CD4-positive, alpha-beta T cell treated with Interleukin-15 for 4 hours (primary cell): ENCODE results near the gene LHX5.

Source experiments
- DNase-seq: peaks from one replicate; pipeline ENCODE4 v3.0.0-alpha.2; 2020; ENCODE audit warnings: low spot score

LHX5 gene

DNA sequence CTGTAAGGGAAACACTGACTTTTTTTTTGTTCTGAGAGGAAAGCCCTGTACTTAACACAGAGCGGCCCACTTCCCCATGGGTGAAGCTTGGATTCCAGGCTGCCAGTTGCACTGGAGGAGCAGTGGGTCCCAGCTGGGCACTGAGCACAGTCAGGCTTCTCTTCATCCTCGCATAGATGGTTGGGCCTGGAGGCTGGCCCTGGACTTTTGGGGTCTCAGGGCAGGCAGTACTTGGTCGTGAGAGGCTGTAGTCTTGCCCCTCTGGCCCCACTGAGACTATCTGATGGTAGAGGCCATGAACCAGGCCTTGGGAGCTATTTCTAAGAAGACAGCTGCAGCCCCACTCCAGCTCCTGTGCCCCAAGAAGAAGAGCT is 6.2 kb upstream of the LHX5 start:
- DNase-seq, result no peak

DNA sequence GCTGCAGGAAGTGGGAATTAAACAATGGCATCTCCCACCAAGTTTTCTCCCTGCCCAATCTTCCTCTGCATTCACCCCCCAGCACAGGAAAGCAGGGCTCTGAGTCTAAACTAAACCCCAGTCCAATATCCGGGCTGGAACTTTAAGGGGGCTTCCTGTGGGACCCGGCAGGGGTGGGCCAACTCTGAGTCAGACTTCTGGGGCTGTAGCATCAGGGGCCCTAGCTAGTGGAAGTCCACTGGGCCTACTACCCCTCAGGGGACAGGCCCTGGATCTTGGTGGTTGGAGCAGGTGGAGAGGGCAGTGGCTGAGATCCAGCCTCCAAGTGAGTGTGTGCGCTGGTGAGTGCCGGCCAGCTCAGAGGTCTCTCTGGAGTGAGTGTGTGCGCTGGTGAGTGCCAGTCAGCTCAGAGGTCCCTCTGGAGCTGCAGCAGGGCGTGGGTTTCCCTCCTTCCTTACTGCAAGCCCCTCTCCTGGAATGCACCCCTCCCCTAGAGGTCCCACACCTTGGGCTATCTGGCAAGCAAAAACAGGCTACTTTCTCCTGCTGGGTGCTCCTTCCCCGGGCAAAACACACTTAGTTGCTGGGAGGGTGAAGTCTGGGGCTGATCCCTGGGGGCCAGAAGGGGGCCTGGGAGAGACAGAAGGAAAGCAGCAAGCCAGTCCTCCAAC is 5.6 kb upstream of the LHX5 start:
- no peak for DNase-seq

DNA sequence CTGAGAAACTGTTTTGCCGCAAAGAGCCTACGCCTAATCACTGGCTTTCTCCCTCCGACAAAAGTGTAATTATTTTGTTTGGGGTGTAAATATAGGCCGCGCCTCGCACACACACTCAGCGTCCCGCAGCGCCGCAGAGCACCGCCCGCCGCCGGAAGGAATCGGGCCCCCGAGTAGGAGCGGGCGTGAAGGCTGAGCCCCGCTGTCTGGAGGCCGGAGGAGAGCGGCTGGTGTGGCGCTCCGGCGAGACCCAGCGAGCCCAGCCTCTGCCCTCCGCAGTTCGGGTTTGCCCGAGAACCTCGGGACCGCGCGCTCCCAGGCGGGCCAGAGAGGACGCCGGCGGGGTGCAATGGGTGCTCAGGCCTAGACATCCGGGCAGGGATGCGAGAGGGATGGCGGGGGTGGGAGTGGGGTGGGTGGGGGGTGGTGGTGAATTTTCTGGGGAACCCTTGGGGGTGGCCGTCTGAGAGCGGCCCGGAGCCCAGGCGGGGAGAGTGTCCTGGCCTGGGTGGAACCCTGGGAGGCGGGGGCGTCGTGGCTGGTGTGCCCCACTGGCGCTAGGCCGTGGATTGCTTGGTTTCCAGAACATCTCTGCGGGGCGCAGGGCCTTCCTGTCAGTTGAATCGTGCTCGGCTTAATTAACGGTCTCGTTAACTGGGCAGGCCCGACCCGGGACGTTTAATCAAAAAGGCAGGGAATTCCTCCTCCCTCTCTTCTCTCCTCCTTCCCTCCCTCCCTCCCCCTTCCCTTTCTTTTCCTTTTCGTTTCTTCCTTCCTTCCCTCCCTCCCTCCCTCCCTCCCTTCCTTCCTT is 4.7 kb upstream of the LHX5 start:
- DNase-seq, result no peak

DNA sequence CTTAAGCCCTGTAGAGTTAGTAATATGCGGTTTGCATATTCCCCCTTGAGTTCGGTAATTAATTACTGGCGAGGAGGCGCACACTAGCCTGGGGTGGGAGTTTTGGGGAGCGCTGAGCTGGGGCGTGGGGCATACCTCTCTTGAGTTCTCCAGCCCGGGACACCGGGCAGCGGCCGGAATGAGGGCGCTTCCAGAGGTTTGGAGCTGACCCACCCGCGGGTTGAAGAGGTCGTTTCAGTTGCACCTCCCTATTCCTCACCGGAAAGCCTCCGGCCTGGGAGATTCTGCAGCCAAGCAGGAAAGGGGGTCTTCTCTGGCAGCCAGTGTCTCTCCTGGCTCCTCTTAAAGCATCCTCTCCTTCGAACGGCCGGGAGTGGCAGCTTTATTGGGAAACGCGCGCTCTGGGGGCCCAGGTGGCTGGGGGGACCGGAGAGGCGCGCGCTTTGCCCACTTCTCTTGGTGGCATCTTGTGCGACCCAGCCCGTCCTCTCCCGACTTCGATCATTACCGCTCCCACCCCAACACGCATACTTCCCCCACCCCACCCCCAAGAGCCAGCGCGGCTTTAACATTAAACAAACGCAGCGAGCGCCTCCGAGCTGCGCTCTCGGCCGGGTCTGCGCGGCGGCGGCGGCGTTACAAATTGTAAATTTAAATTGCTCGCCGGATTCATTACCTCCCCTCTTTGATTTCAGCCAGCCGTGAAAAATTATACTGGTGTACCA is 3.9 kb upstream of the LHX5 start:
- DNase-seq, result no peak

DNA sequence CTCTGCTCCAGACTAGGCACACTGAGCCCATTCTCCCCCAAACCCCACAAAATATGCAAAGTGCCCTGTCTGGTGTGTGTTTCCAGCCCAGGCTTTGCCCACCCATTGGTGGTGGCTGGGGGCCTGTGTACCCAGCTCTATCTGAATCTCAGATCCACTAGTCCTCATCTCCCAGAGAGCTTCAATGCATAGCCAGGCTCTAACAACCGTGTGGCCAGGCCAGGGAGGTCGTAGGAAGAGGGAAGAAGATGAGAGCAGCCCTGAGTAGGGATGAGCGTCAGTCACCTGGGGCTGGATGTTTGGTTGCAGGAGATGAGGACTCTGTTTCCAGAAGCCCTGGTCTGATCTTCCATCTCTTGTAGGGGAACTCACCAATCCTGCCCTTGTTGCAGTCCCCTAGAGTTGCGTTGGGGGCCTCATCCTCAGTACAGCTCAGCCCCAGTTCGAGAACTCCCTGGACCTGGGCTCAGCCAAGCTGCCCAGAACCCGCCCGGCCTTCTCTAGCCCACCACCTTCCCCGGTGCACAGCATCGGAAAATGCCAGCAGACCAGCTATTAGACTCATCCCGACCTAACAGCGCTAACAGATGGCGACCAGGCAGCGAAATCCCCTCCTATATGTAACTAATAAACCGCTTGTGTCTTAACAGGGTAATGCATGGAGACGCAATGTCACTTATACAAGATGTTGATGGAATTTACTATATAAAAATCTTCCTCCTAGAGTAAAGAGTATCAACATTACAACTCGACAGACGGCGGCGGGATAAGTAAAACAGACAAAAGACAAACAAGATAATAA is 3.2 kb upstream of the LHX5 start:
- no peak for DNase-seq

DNA sequence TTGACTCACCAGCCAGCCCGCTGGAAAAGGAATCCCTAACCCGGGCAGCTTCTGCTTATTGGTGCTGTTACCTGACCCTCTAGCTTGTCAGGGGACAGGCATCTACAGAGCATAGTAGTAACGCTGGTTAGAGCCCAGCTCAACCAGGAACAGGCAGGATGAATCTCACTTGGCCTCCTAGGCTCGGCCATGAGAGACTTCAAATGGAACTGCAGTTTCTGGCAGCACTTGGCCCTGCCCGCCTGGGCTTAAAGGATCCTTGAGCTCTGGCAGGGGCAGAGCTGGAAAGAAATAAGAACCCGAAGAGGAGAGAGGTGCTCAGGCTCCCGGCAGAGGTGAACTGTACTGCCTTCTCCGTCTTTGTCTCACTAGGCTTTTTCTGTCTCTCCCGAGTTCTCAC is 2.3 kb upstream of the LHX5 start:
- DNase-seq, result no peak

DNA sequence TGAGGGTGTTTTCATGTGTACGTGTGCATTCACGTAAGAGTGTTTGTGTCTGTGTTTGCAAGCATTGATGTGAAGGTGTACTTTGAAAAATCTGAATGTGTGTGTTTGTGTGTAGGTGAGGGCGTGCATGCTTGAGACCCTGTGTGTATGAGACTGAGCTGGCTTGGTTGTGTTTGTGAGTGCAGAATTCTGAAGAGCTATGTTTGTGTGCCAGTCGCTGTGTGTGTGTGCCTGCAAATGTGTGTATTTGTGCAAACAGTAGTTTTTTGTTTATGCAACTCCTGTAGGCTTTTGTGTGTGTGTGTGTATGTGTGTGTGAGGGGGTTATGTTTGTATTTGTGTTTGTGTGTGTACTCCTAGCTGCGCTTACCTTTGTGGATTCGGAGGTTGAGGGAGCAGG is 1.7 kb upstream of the LHX5 start:
- DNase-seq, result no peak

DNA sequence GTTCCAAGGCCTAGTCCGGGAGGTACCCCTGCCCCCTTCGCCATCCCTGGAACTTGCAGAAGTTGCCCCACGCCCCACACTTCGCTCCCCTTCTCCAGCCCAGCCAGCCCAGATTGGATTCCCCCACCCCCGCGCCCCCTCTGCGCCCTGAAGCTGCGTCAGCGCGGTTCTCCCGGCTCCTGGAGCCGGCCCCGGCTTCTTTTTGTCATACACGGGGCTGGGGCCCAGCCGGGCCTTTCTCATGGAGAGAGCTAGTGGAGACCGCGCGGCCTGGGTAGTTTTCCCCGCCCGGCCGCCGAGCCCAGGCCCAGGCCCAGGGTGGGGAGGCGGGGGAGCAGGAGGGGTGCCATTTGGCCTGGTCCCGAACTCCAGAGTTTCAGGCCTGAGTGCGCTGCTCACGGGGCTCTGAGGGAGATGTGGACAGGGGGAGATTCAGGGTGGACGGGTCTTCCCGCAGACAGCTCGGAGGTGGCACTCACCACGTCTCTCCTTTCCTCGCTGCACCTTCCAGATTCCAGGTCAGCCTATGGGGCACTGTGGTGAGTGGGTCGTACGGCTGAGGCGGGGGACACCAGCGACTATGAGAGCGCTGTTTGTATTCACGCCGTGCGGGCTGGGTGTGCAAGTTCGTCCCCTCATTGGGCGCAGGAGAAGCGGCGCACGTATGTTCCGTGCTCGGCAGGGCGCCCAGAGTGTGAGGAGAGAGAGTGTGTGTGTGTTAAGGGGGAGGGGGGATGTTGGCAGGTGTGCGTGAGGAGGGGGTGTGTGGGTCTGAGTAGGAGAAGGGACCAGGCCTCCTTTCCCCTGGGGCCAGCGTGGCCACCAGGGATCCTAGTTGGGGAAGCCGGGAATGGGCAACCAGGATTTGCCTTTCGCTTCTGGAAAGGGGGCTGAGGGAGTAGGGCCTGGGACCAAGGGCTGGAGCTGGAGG is 785 bp upstream of the LHX5 start:
- no peak for DNase-seq

DNA sequence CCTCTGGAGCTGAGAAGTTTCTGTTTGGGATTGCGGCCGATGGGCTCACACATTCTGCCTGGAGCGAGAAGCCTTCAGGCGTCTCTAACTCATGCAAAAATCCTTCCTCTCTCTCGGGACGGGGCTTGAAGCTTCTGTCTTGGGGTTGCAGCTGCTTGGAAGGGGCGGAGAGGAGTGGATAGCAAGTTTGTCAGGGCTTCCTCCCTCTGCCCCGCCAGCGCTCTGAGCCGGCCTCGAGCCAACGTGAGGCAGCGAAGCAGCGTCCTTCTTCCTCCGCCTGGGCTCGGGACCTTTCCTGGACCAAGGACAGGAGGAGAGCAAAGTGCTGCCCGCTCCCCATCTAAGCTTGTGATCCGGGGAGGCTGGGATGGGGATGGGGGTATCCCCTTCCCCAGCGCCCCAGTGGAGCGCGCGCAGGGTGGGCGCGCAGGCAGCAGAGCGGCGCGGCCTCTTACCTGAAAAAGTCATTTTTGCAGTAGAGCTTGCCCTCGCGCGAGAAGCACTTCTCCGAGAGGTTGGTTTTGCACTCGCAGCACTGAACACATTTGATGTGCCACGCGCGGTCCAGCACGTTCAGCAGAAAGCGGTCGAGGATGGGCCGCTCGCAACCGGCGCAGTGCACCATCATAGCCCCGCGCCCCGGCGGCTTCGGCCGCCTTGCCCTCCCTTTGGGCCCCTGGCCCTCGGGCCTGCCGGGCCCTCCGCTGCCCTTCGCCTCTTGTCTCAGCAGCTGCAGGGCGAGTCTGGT is 626 bp downstream of the LHX5 start:
- no peak for DNase-seq

DNA sequence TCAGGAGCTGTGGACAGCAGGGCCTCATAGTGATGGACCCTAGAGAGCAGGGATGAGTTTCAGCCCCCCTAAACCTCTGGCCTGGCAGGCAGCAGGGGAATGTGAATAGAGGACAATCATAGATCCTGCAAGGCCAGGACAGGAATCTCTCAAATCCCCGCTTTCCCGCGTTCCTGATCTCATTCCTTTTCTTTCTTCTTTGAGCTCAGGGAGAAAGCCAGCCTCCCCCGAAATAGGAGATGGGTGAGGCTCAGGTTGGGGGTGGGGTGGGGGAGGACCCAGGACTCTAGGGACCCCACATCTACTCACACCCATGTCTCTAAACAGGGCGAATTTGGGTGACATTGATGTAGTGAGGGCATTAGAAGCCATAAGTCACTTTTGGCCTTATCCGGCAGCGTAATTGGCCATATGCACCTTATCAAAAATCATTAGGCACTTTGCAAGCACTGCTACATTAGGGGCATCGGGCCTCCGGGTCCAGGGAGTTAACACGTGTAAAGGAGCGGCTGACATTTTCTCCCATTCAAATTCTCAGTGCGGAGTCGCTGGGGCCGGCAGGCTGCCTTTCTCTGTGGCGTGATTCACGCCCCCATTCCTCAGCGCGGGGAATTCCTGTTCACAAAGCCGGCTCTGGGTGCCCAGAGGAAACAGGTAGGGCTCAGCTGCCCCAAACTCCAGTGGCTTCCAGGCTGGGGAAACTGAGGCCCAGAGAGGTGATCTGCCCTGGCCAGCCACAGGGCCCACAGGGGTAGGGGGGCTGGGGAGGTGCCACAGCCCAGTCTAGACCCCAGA is 1.5 kb downstream of the LHX5 start:
- DNase-seq, result no peak

DNA sequence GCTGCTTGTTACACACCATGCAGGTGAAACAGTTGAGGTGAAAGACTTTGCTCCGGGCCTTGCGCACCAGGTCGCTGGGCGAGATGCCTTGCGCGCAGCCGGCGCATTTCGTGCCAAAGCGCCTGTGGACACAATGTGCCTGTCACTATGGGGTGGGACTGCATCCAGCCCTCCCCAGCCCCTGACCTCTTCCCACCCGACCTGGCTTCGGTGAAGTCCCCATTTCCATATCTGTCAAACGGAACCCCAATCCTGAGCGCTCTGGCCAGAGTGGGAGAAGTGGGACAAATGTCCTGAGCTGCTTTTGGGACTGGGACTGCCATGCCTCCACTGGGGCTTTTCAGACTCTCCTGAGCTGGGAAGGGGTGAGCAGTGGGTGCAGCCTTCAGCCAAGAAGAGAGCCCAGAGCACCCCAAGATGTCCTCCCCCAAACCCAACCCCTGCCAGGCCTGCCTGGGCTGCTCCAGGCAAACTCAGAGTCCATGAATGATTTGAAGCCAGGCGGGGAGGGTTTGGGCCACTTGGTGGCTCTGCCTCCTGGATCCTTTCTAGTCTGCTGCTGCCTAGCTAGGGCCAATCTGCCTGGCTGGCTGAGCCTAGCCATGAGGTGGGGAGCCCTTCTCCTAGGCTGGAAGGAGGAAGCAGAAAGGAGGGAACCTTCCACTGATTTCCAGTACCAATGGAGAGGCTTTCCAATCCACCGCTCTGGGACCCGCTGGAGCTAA is 2.3 kb downstream of the LHX5 start:
- no peak for DNase-seq

DNA sequence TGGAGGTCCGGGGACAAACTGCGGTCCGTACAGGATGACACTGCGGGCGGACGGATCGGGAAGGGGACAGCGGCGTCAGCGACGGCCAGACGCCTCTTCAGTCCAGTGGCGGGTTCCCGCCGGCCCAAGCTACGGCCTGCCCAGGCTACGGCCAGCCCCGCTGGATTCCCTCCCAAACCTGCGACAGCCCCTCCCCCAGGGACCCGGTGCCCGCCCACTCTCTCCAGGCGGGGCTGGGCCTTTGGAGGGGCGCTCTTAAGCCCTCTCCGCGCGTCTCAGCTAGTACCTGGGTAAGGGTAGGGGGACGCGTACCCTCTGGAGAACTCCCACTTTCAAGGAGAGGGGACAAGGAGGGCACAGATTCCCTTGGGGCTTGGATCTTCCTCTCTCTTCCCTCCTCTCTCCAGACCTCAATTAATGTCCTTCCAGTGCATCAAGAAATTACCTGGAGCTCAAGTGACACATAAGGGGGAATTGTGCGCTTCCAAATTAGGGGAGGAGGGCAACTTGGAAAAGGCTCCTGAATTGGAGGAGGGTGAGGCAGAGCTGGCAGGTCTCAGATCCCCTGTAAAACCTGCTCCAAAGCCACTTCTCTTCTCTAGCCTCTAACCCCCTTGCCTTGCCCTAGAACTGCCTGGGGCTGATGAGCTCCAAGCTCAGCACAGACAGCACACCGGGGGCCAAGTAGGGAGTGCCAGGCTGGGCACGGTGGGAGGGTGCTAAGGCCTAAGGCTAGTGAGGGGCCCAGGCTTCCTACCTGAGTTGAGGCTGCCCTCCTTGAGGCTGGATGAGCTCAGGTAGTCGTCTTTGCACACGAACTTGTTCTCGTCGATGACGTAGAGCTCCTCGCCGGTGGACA is 3.1 kb downstream of the LHX5 start:
- no peak for DNase-seq

DNA sequence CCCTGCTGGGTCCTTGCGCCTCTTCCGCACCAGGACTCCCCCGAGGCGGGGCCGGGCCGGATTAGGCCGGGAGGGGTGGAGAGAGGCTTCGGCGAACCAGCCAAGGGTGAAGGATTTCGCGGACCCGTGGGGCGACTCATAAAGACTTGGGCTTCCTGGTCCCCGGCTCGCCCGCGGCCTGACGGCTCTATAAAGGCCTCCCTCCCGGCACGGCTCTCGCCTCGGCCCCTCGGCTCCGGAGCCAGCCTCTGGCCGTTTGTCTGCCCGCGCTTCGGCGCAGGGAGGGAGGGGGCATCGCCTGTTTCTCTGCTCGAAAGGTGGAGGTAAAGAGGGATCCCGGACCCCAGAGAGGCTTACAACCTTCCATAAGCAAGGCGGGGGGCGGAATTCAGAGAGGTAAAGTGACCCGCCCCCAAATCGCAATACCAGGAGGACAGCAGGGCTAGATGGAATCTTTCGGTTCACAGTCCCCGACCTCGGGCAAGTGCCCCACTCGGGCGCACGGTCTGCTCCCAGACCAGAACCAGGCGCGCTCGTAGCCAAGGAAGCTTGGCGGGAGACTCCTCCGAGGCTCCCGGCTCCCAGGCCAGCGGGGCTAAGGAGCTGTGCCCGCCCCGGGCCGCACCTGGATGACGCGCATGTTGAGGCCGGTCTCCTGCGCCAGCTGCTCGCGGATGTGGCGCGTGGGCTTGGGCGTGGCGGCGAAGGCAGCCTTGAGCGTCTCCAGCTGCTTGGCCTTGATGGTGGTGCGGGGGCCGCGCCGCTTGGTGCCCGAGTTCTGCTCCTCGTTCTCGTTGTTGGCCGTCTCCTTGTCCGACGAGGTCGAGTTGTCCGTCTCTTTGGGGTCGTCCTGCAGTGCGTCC is 3.9 kb downstream of the LHX5 start:
- no peak for DNase-seq

DNA sequence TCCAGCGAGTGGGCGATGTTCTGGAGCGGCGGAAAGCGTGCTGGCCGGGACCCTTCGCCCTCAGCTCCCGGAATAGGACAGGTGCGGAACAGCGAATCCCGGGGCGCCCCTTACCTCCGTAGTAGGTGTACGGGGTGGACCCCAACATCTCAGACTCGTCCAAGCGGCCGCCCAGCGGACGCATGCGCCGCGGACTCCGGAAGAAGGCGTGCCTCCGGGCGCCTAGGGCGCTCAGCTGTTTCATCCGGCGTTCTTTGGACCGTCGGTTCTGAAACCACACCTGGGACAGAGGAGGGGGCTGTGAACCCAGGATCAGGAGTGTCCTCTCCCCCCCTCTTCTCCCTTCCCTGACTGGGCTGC is 4.5 kb downstream of the LHX5 start:
- DNase-seq, result no peak

DNA sequence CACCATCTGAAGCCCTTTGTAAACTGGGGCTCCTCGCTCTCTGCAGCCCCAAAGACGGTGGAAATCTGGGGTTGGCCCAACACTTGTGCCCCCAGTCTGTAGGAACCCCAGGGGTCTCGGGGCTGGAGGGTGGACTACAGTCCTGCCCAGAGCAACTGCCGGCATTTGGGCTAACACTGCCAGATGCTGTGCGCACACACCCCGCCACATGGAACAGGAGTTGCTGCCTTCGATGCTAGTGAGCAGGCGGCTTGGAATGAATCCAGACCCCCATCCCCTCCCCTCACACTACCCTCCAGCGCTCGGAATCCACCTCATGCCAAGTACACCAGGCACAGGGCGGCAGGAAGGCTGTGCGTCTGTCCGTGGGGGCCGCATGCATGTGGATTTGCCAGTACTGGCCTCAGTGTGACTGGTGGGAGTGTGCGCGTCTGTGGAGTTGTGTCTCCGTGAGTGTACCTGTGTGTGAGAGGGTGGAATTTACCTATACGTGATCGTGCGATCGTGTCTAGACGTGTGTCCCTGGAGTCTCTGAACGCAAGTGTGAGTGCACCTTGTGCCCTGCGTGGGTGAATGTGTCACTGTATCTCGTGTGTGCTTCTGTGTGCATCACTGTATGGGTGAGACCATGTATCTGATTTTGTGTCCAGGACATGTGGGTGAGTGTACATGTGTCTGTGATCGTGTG is 5.1 kb downstream of the LHX5 start:
- DNase-seq, result no peak

DNA sequence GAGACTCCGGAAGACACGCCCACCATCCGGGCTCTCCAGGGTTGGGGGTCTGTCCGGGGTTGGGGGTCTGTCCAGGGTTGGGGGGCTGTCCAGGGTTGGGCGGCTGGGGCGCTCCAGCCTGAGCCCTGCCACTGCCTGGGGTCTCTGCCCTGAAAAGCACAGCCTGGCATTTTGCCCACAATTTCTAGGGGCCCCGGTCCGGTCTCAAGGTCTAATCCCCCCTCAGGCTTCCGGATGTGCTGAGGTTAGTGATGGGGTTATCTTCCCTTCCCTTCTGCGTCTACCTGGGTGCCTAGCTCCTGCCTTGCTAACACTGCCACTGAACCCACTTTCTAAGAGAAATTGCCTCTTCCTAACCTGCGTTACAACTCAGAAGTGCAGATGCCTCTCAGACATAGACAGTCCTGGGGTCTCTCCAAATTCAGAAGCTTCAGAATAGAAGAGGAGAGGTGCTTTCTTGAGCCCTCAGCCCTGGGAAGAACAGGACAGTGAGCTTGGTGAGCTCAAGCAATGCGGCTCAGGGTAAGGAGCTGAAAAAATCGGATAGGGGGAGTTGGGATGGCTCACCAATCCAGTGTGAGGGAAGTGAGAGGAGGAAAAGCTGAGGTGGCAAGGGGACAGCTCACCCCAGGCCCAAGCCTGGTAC is 5.7 kb downstream of the LHX5 start:
- no peak for DNase-seq
